Osteocyte (in vitro differentiated cells): ENCODE data around the gene FLCN. TPM values are rescaled to one million over a fixed set of nuclear protein-coding genes. Genes with fewer than 3 reads are reported as not detected.
"Not testable (repeated sequence)": the region's sequence is repeated elsewhere in the genome, so short reads cannot be mapped to it uniquely, and the experiment has no call there.

Experiments used
- DNase-seq: peaks from one replicate; pipeline ENCODE4 v3.0.0; 2021; ENCODE audit warnings: mixed read lengths; ENCODE audit not compliant: unreplicated experiment; ENCODE audit errors: extremely low spot score
- H3K27ac Mint-ChIP-seq: one replicate; pipeline ENCODE4 v1.8.0; 2021; ENCODE audit warnings: mild to moderate bottlenecking, mixed read lengths; ENCODE audit not compliant: unreplicated experiment
- H3K27me3 Mint-ChIP-seq: one replicate; pipeline ENCODE4 v1.8.0; 2021; ENCODE audit warnings: mixed read lengths; ENCODE audit not compliant: unreplicated experiment
- H3K36me3 Mint-ChIP-seq: one replicate; pipeline ENCODE4 v1.8.0; 2021; ENCODE audit warnings: mixed read lengths; ENCODE audit not compliant: unreplicated experiment
- H3K4me1 Mint-ChIP-seq: one replicate; pipeline ENCODE4 v1.8.0; 2021; ENCODE audit warnings: mixed read lengths; ENCODE audit not compliant: unreplicated experiment
- H3K4me3 Mint-ChIP-seq: one replicate; pipeline ENCODE4 v1.8.0; 2021; ENCODE audit warnings: mild to moderate bottlenecking, moderate library complexity, mixed read lengths; ENCODE audit not compliant: unreplicated experiment
- H3K9me3 Mint-ChIP-seq: one replicate; pipeline ENCODE4 v1.8.0; 2021; ENCODE audit warnings: mixed read lengths; ENCODE audit not compliant: unreplicated experiment
- CTCF ChIP-seq: fragments of 200-600 bp; sonication (generic); IDR thresholded peaks from 2 replicates; pipeline ENCODE4 v1.5.0; 2021; ENCODE audit warnings: antibody characterized with exemption, mild to moderate bottlenecking, moderate library complexity
- total RNA-seq: library from RNA; stranded (reverse); gene quantifications from 2 replicates; pipeline ENCODE4 v1.2.1, GENCODE V29; 2021

The FLCN gene
- total RNA-seq, 1 donor from 2014 or later = 91.1 TPM

GRCh38 chr17:17256316-17256715, 19.3 kb upstream of the FLCN start:
- H3K4me1 Mint-ChIP-seq = no peaks in the 10 kb centered on the region
- TF ChIP-seq CTCF = no peak
- DNase-seq = no peak
- H3K27ac Mint-ChIP-seq = no peak overlapping the region
- no peaks in the 10 kb centered on the region for H3K9me3 Mint-ChIP-seq
- no peaks in the 10 kb centered on the region for H3K27me3 Mint-ChIP-seq
- no peak overlapping the region for H3K4me3 Mint-ChIP-seq
- peaks cover 47% of the 10 kb centered on the region for H3K36me3 Mint-ChIP-seq

DNA sequence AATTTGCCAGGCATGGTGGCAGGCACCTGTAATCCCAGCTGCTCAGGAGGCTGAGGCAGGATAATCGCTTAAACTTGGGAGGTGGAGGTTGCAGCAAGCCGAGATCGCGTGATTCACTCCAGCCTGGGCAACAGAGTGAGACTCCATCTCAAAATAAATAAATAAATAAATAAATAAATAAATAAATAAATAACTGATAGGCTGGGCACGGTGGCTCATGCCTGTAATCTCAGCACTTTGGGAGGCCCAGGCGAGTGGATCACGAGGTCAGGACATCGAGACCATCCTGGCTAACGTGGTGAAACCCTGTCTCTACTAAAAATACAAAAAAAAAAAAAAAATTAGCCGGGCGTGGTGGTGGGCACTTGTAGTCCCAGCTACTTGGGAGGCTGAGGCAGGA, 18.7 kb upstream of the FLCN start:
- H3K4me3 Mint-ChIP-seq, H3K4me1 Mint-ChIP-seq, DNase-seq, H3K27ac Mint-ChIP-seq, H3K27me3 Mint-ChIP-seq, H3K9me3 Mint-ChIP-seq: not testable (repeated sequence)
- peaks cover 44% of the 10 kb centered on the region for H3K36me3 Mint-ChIP-seq

DNA sequence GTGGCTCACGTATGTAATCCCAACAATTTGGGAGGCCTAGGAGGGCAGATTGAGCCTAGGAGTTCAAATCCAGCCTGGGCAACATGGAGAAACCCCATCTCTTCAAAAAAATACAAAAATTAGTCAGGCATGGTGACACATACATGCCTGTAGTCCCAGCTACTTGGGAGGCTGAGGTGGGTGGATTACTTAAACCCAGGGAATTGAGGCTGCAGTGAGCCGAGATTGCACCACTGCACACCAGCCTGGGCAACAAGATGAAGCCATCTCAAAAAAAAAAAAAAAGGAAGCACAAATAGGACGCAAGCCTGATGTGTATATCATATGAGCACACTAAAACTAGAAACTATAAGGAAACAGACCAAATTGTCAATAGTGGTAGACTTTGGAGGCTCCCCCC, 17.1 kb upstream of the FLCN start:
- Mint-ChIP-seq H3K27me3 (no peaks in the 10 kb centered on the region), H3K9me3 (no peaks in the 10 kb centered on the region), H3K27ac (no peak overlapping the region), H3K4me3 (no peak overlapping the region), H3K36me3 (peaks cover 42% of the 10 kb centered on the region), H3K4me1 (no peaks in the 10 kb centered on the region)
- TF ChIP-seq CTCF = no peak
- no peak for DNase-seq

GRCh38 chr17:17253406-17253805, 16.4 kb upstream of the FLCN start:
- Mint-ChIP-seq H3K4me3 (no peak overlapping the region), H3K36me3 (peaks cover 39% of the 10 kb centered on the region), H3K9me3 (no peaks in the 10 kb centered on the region), H3K27ac (no peak overlapping the region), H3K27me3 (no peaks in the 10 kb centered on the region), H3K4me1 (no peaks in the 10 kb centered on the region)
- TF ChIP-seq CTCF = no peak
- no peak for DNase-seq

DNA sequence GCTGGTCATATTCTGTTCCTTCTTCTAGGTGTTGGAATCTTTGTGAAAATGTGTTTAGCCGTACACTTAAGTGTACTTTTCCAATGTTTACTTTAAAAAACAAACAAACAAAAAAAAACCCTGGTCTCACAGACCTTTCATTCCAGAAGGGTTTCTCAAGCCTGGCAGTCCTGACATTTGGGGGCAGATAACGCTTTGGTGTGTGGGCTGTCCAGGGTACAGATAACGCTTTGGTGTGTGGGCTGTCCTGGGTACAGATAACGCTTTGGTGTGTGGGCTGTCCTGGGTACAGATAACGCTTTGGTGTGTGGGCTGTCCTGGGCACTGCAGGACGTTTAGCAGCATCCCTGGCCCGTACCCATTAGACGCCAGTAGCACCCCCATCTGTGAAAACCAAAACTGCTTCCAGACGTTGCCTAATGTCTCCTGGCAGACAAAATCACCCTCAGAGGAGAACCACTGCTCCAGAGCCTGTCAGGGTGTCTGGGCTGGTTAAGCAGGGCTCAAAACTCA, 15.2 kb upstream of the FLCN start:
- Mint-ChIP-seq H3K4me1 (no peaks in the 10 kb centered on the region), H3K27ac (no peak overlapping the region), H3K36me3 (peaks cover 40% of the 10 kb centered on the region), H3K9me3 (no peaks in the 10 kb centered on the region), H3K4me3 (no peak overlapping the region), H3K27me3 (no peaks in the 10 kb centered on the region)
- no peak for TF ChIP-seq CTCF
- DNase-seq = no peak

DNA sequence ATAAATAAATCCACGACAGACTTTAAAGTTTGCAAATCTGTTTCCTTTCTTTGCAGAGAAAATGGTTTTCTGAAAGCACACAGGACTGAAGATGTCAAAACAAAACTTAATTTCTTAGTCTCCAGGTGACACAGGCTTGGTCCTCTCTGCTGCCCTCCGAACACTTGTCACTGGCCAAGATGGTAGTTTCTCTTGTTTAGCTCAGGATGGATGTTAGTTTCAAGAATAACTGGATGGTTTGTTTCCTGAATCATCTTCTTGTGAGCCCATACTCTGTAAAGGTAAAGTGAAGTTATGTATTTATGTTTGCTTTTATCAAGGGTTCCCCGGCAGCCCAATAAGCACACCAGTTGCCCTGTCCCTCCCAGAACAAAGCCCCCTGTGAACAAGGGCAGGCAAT, 9.9 kb upstream of the FLCN start:
- no peak overlapping the region for H3K4me3 Mint-ChIP-seq
- H3K36me3 Mint-ChIP-seq = peaks cover 33% of the 10 kb centered on the region
- H3K27me3 Mint-ChIP-seq = no peaks in the 10 kb centered on the region
- DNase-seq = no peak
- H3K27ac Mint-ChIP-seq = no peak overlapping the region
- TF ChIP-seq CTCF = no peak
- H3K4me1 Mint-ChIP-seq = no peaks in the 10 kb centered on the region
- no peaks in the 10 kb centered on the region for H3K9me3 Mint-ChIP-seq
